GM19025 (cell line): Measurements from ENCODE around the gene PSMC6.

Experiments
- ATAC-seq: cut with Tn5 transposase; IDR thresholded peaks from one replicate; pipeline ENCODE4 v1.9.1; 2021; ENCODE audit warnings: mild to moderate bottlenecking, low read depth, moderate library complexity; ENCODE audit not compliant: unreplicated experiment

Gene PSMC6

DNA sequence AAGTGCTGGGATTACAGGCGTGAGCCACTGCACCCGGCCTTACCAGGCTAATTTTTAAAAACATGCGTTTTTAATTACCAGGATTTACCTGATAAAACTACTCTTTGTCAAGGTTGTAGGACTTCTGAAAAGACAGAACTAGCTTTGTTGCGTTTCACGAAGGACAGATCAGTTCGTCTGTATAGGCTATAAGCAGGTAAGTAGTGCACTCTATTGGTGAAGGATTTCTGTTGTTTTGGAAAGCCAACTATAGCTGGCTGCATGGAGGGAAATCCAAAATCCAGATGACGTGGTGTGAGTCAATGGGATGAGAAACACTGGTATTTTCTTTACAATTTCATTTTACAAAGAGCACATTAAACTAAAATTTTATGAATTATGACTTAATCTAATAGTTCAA, 69.8 kb downstream of the PSMC6 start:
- no peak for ATAC-seq
